GM19372 (cell line): ENCODE results near the gene CUBN.

Experiments used
- ATAC-seq: cut with Tn5 transposase; IDR thresholded peaks from one replicate; pipeline ENCODE4 v1.9.1; 2021; ENCODE audit warnings: mild to moderate bottlenecking, low read depth, moderate library complexity; ENCODE audit not compliant: unreplicated experiment

The CUBN gene

GRCh38 chr10:16995867-16996529 lies 133.6 kb downstream of the CUBN start:
- ATAC-seq: no peak

GRCh38 chr10:16993186-16993585 lies 136.4 kb downstream of the CUBN start:
- ATAC-seq: no peak

GRCh38 chr10:16992611-16993119 lies 136.9 kb downstream of the CUBN start:
- ATAC-seq: no peak

GRCh38 chr10:16991011-16991410 lies 138.6 kb downstream of the CUBN start:
- ATAC-seq: no peak

GRCh38 chr10:16989826-16990293 lies 139.8 kb downstream of the CUBN start:
- ATAC-seq: no peak

- no peak for ATAC-seq
Measured at GRCh38 chr10:16988900-16989299, 140.7 kb downstream of the CUBN start.

GRCh38 chr10:16987976-16988610 lies 141.5 kb downstream of the CUBN start:
- no peak for ATAC-seq

- no peak for ATAC-seq
Measured at GRCh38 chr10:16987206-16987621, 142.4 kb downstream of the CUBN start.

- ATAC-seq: no peak
Measured at GRCh38 chr10:16986406-16987205, 143.0 kb downstream of the CUBN start.

- no peak for ATAC-seq
Measured at GRCh38 chr10:16986082-16986405, 143.6 kb downstream of the CUBN start.

GRCh38 chr10:16984242-16984641 lies 145.4 kb downstream of the CUBN start:
- no peak for ATAC-seq

GRCh38 chr10:16976803-16977202 lies 152.8 kb downstream of the CUBN start:
- no peak for ATAC-seq

GRCh38 chr10:16975188-16975587 lies 154.4 kb downstream of the CUBN start:
- no peak for ATAC-seq

- ATAC-seq: no peak
Measured at GRCh38 chr10:16968416-16969041, 161.1 kb downstream of the CUBN start.

GRCh38 chr10:16967866-16968415 lies 161.7 kb downstream of the CUBN start:
- no peak for ATAC-seq

GRCh38 chr10:16966991-16967865 lies 162.4 kb downstream of the CUBN start:
- no peak for ATAC-seq

GRCh38 chr10:16965740-16966447 lies 163.7 kb downstream of the CUBN start:
- no peak for ATAC-seq

GRCh38 chr10:16965344-16965616 lies 164.3 kb downstream of the CUBN start:
- ATAC-seq: no peak
